Measurements from ENCODE around the gene MMP10.

Gene MMP10

DNA sequence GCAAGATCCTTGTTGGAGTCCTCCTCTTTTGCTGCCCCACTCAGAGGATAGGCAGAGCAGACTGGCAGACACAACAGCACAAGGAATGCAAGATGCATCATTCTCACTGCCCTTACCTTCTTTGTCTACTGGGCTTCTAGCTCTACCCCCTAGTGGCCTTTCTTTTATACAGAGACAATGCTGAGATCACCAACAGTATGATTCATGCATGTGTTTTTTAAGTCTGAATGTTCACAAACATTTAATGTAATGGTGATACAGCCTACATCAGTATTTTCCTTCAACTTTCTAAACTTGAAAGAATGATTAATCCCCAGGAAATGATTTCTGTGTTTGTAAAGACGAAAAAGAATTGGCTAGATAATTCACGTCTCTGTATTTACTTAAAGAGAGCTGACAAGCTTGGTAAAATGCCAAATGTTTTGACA is at the start of gene MMP10:
Gene MMP10 (minus strand): TSS at position 138 of the 428 bp plus-strand sequence. CDS start 37 bp downstream, at position 101.
- no peak for DNase-seq (ENCODE audit: low read depth)

DNA sequence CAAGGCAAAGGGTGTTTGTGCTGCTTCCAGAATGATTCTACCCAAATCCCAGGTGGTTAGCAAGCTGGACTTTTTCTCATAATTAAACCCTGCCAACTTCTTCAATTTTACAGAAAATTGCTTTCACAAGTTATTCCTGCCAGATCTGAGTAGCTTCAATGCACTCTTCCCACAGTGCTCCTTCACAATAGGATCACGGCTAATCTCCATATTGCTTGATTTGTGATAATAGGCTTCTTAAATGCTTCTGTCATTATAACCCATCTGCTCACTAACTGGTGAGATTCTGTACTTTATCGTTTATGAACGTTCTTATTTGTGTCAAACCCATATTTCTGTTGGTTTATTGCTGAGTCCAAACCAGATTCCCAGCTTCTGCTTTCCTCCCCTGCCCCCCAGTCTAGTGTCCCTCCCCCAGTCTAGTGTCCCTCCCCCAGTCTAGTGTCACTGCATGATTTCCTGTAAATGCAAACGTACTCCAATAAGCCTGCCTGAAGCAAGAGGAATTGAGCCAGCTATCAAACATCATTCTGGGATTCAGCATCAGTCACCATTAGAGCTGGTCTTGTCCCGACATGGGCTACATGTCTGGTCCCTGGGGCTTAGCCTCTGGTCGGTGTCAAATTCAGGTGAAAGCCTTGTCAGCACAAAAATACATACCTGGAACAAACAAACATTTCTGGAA is 49.0 kb upstream of the MMP10 start:
- DNase-seq (ENCODE audit: low read depth), result no peak

DNA sequence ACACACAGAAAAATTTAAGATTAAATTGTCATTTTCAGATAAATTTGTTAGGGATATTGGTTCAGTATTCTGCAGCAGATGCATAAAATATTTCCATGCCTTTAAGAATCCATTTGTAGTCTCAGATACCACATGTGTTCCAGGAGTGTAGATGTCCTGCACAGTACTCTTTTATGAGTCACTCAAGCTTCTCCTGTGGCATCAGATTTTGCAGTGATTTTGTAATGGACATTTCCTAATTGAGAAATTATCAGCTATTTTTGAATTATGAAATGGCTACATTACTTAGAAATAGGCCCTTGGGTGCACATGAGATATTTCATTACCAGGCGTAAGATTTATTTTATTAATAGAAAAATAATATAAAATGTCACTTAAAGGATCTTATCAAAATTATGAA is 44.1 kb upstream of the MMP10 start:
- DNase-seq (ENCODE audit: low read depth), result no peak

DNA sequence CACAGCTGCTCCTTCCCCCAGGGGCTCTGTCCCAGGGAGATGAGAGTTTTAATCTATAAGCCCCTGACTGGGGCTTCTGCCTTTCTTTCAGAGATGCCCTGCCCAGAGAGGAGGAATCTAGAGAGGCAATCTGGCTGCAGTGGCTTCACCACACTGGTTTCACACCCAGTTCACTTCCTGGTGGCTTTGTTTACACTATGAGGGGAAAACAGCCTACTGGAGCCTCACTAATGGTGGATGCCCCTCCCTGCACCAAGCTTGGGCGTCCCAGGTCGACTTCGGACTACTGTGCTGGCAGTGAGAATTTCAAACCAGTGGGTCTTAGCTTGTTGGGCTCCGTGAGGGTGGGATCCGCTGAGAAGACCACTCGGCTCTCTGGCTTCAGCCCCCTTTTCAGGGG is 39.1 kb upstream of the MMP10 start:
- no peak for DNase-seq (ENCODE audit: low read depth)

DNA sequence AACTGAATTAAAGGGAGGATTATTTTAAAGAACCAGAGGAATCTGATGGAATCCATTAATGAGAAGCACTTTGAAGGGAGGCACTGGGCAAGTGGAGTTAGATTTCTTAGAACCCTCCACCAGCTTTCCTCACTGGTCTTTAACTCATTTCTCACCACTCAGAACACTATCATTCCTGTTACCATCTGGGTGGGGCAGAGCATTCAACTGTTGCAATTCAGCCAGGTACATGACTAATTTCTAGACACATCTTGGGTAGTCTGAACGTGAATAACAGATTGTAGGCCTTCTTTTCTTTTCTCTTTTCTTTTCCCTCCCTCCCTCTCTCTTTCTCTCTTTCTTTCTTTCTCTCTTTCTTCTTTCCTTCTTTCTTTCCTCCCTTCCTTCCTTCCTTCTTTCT is 33.1 kb upstream of the MMP10 start:
- no peak for DNase-seq (ENCODE audit: low read depth)

DNA sequence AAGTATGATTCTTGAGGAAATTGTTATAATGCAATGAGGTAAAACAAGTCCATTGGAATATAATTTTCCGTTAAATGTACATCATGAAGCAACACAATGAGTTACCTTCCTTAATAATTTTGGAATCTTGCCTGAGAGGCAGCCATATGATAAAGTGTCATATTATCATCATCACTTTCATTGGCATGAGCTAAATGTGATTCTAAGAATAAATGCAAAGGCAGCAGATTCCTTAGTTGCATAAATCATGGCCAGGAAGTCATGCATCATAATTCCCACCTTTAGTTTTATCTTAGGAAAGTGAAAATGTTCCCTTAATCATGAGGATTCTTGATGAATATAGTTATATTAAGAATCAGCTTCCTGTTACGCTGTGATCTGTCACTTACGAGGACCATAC is 31.8 kb upstream of the MMP10 start:
- DNase-seq (ENCODE audit: low read depth), result no peak

DNA sequence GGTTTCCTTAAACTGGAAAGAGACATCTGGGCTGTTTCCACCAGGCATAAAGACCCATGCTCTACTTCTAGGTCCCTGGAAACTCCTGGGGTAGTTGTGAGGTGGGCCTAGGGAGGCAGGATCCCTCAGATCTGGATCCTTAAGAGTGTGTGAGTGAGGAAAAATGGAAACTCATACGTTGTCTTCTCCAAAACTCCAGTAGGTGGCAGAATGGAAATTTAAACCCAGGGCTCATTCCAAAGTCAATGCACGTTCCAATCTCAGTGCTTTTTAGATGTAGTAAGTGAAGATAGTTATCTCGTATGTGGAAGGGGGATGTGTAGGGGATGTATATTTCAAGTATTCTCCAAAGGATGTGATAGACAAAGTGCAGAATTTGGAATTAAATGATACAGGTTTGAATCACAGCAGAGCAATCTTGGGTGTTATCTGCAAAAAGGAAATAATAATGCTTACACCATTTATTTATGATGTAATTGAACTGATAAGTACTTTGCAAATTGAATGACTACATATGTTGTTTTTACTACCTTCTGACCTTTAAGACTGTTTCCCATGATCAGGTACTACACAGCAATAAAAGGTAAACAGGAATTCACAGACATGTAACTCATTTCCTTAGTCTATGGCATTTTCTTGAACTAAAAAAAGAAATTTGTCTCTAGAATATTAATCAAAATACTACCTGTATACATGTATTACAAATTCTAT is 30.7 kb upstream of the MMP10 start:
- no peak for DNase-seq (ENCODE audit: low read depth)

DNA sequence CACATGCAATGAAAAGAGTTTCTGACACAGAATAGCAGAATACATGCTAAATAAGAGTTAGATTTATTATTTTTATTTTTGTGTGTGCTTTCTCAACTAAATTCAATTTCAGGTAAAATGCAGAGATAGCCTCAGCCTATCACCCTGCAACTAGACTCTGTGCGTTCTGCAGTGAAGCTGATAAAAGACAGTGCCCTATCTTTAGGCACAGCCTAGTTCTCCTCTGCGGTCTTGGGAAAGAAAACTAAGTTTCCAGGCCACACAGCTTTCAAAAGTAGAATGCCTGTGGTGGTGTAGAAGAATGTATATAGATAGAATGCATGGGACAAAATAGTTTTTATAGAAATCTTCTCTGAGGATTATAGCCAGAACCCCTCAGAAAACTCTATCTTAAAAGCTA is 29.5 kb upstream of the MMP10 start:
- no peak for DNase-seq (ENCODE audit: low read depth)

DNA sequence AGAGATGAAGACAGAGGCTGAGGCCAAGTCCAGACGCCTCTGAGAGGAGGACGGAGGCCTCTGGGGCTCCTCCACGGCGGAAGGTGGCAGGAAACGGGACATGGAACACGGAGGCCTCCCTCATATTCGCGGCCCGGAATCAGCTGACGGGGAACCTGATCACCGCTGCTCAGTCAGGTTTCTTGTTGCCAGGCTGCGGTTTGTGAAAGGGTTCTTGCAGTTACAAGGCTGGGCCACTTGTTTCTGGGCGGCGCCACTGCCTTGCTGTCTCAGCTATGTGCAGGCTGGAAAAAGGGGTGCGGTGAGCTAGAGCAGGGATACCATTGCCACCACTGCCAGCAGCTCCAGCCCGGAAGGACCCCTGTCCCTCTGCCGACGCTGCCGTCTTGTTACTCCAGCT is 27.5 kb upstream of the MMP10 start:
- no peak for DNase-seq (ENCODE audit: low read depth)

DNA sequence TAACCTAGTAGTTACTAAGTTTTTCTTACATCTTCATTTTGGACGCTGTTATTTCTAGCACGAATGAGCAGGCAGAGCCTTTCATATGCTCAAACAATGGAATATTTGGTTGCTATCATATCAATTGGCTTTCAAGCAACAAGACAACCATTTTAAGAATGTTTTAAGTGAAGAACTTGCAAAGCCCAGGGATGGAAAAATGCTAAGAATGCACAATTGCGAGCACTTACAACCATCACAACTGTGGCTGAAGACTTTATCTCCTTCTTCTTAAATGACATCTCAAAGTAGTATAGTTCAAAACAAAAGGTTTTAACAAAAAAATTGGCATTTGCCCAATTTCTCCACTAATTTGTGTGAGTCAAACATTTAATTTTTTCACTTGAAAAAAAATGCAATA is 25.9 kb upstream of the MMP10 start:
- no peak for DNase-seq (ENCODE audit: low read depth)

DNA sequence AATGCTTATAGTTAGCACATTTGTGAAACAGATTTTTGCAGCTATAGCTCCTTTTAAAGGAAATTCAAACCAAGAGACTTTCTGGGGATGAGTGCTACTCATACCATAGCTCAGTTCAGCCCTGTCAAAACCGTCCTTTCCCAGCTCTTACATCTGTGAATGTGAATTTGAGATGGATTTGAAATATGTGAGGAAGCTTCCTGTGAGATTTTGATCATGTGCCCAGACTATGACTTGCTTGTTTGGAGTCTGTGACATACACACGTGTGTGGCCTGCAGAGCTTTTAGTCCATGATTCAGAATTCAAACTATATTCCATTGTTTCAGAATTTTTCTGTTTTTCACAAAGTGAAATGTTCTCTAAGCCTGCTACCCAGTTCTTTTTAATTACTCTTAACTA is 21.9 kb upstream of the MMP10 start:
- DNase-seq (ENCODE audit: low read depth), result no peak

DNA sequence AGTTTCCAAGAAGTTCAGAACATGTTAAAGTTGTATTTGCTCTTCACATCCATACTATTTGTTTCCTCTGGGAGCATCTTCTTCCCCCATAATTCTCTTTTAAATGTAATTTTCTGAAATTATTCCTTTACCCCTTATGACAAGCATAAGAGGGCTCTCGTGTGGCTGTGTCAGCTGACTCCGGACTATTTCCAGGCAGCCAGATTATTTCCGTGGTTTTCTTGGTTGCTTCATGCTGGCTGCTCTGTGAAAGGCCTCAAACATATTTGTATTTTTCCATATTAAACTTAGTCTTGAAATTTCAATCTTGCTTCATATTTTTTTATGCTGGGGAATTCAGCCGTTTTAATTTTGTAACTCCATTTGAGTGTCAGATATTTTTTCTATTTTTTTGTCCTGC is 20.3 kb upstream of the MMP10 start:
- no peak for DNase-seq (ENCODE audit: low read depth)

DNA sequence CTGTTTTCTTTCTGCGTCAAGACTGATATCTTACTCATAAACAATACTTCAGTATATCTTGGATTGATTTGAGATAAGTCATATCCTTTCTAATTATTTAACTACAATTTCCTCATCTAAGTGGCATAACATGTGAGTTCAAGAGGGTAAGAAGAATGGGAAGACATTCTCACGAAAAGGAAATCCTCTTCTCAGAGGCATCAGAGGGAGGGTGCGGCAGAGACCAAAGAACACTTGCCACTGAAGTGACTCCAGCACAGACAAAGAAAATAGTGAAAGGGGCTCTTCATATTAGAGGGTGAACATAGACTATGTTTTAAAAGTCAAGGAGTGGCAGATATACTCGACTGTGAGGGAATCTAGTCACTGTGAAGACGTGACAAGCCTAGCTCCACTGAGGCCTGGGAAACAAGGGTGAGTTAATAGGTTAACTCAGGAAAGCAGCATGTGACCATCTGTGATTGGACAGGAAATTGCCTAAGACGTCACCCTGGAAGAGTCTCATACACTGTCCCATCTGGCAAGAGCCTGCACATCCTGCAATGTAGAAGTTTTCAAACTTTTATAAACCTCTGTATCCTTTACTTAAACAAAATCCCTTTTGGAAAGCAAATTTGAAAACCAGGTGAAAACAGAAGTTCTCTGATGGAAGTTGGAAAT is 19.4 kb upstream of the MMP10 start:
- no peak for DNase-seq (ENCODE audit: low read depth)

DNA sequence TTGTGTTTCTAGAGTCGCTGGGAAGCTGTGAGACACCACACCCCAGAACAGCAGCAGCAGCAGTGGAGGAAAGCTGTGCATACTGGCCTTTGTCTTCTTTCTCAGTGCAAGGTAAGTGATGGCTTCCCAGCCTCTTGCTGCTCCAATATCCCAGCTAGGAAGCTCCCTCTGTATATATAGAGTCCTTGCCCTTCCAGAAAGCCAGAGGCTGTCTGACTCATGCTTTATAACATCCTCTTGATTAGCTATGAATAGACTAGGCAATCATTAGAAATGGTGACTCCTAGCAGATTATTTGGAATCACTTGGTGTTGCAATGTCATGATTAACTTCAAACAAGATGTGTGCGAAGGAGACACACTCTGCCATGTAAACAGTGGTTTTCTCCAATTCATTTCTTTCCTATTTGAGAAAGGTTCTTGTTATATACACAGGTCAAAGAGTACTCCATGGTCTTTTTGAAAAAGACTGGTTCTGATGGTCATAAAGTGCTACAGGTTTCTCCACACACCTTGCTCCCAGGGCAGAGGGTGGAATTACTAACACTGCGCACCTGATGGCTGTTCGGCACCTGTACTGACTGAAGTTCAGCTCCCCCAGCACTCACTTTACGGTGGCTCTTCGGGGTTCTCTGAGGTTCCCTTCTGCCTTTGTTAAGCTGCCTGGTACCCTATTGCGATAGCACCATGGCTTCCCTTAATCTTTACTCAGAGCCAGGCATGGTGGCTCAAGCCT is 17.8 kb upstream of the MMP10 start, which contains the start of gene MMP1:
Gene MMP1 (minus strand): TSS at position 149 of the 735 bp plus-strand sequence. CDS start 68 bp downstream, at position 81.
- no peak for DNase-seq (ENCODE audit: low read depth)

DNA sequence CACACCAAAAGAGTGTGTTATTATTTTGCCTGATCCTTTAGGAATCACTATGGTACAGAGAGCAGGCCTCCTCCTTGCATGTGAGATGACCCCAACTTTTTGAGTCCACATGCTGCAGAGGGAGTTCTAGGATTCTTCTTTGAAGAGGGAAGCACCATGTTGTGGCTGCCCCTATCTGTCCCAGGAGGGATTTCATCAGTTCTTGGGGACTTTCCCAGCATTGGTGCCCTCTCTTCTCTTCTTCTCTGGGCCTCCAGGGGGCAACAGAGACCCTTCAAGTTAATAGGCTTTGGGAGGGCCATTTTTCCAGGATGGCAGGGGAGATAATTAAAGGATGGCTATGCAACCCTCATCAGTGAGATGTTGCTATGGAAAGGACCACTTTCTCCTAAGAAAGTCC is 14.0 kb upstream of the MMP10 start:
- no peak for DNase-seq (ENCODE audit: low read depth)

DNA sequence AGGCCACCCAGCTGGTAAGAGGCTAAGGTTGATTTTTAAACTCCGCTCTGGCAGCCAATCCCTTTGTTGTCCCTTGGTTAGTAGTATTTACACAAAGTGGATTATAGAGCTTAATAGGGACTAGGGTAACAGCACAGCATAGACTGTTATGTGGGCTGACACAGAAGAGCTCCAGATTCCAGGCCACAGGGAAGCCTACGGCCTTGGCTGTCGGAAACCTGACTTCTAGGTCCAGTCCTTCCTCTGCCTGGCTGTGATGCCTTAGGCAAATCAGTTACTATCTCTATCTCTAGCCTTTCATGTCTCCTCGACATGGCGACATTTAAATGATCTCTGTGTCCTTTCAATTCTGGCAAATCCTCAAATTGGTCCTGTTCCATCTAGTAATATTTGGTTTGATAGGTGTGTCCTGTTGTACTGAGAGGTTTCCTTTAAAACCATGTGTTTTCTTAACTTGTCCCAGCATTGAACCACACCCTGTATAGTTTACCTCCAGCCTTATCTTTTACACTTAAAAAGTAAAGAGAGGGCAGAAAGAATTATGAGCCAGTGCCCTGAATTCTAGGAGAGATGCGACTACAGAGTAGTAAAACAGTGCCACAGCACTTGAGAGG is 13.4 kb upstream of the MMP10 start:
- no peak for DNase-seq (ENCODE audit: low read depth)

DNA sequence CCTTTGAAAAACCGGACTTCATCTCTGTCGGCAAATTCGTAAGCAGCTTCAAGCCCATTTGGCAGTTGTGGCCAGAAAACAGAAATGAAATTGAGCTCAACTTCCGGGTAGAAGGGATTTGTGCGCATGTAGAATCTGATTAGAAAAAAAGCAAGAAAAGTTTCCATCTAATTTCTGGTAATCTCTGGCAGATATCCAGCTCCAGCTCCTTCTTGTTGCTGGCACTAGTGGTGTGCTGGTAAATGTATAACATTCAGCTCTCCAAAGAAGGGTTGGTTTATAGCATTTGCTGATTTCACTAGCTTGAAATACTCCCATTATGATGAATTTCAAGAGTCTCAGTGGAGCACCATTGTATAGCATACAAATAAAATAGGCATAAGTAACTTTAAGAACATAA is 12.2 kb upstream of the MMP10 start:
- DNase-seq (ENCODE audit: low read depth), result no peak

DNA sequence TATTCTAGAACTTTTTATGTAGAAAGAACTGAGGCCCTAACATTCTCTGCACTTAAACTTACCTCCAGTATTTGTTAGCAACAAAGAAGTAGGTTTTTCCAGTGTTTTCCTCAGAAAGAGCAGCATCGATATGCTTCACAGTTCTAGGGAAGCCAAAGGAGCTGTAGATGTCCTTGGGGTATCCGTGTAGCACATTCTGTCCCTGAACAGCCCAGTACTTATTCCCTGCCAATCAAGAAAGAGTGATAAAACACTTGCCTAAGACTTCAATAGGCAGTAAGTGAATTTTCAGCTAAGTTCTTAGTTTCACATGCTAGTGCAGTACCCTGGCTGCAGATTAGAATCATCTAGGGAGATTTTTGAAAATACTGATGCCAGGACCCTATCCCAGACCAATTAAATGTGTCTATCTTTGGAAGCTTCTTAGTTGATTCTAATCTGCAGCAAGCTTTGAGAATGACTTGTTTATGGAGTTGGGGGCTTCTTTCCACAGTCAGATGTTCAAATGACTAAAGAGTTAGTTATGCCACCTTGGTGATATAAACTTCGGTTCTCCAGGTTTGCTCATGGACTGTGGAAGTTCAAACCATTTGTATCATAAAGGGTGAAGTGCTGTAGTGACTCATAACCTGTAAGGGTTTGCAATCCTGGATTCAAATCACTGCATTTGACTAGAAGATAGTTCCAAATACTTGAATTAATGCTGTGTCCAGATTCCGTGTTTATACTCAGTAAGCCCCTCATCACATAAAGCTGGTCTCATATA is 11.0 kb upstream of the MMP10 start:
- DNase-seq (ENCODE audit: low read depth), result no peak

DNA sequence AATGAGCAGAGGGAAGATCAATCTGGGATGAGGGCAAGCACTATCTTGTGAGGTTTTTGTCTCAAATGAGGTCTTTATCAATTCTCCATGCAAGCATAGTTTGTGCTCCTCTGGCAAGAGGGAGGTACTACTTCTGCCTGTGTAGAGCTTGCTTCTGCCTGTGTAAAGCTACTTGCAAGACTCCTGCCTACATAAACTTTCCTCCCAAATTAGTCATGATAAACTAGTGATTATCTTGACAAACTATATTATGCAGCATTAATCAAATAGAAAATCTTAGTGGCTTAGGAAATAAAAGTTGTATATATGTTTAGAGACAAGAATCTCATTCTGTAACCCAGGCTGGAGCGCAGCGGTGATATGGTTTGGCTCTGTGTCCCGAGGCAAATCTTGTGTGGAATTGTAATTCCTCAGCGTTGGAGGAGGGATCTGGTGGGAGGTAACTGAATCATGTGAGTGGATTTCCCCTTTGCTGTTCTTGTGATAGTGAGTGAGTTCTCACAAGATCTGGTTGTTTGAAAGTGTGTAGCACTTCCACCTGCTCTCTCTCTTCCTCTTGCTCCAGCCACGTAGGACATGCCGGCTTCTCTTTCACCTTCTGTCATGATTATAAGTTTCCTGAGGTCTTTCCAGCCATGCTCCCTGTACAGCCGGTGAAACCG is 8.0 kb upstream of the MMP10 start:
- DNase-seq (ENCODE audit: low read depth), result no peak

DNA sequence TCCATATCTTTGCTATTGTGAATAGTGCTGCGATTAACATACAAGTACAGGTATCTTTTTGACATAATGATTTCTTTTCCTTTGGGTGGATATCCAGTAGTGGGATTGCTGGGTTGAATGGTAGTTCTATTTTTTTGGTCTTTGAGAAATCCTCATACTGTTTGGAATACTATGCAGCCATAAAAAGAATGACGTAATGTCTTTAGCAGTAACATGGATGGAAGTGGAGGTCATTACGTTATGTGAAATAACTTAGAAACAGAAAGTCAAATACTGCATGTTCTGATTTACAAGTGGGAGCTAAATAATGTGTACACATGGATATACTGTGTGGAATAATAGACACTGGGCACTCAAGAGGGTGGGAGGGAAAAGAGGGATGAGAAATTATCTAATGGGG is 4.0 kb upstream of the MMP10 start:
- no peak for DNase-seq (ENCODE audit: low read depth)

DNA sequence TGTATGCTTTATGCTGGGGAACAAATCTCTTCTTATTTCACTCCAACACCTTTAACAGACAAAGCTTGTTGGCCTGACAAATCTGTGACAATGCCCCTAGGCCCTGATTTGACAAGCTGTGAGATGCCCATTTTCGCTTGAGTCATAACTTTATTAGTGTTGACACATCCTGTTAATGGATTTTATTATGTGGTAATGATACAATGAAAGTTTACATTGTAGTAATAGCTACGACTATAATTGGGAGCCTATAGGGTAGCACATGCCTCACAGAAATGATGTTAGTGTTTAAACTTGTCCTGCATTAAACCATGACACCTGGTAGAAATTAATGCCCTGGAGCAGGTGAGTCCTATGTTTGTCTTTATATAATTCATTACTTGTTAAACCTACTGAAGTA is 3.3 kb upstream of the MMP10 start:
- no peak for DNase-seq (ENCODE audit: low read depth)
